H54 (cell line): ENCODE data around the gene HOXD10.

Experiments used
- DNase-seq: peaks from one replicate; pipeline ENCODE4 v3.0.0; 2011; ENCODE audit warnings: low spot score, mixed read lengths; ENCODE audit not compliant: insufficient read length
- FAIRE-seq: peaks from 3 replicates; lab custom pipeline; 2011; peaks lifted over from hg19 to GRCh38; lab: Jason Lieb, UNC
- POLR2A ChIP-seq: IDR thresholded peaks from 2 replicates; pipeline ENCODE4 v1.6.1; 2011; ENCODE audit warnings: low read depth, mild to moderate bottlenecking, low read length

HOXD10 gene

GRCh38 chr2:176087330-176088047, 29.1 kb upstream of the HOXD10 start:
- FAIRE-seq: no peak
- DNase-seq: no peak
- no peak for TF ChIP-seq POLR2A

- DNase-seq: no peak
- no peak for FAIRE-seq
- TF ChIP-seq POLR2A: no peak
Measured at GRCh38 chr2:176088048-176088936, 28.3 kb upstream of the HOXD10 start.

GRCh38 chr2:176088937-176089842, 27.4 kb upstream of the HOXD10 start:
- TF ChIP-seq POLR2A: no peak
- FAIRE-seq: no peak
- DNase-seq: no peak

GRCh38 chr2:176089843-176090395, 26.7 kb upstream of the HOXD10 start:
- TF ChIP-seq POLR2A: no peak
- DNase-seq (no peak), FAIRE-seq (no peak)

DNA sequence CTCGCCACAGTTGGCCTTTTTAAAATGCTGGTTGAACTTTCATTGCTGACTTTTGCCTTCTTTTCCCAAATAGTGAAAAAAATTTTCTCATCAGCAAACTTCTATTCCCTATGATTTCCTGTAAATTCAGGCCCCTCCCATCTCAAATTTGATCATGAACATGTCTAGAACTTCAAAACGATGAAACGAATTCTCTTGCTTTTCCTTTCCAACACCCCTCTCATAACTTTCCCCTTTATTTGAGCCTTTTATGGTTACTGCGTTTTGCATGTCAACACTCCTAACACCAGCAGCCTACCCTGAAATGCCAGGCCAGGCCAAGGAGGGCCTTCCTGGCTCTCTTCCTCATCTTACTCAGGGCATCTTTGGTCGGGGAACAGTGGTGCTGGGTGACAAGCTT, 25.7 kb upstream of the HOXD10 start:
- FAIRE-seq (no peak), DNase-seq (no peak)
- no peak for TF ChIP-seq POLR2A

DNA sequence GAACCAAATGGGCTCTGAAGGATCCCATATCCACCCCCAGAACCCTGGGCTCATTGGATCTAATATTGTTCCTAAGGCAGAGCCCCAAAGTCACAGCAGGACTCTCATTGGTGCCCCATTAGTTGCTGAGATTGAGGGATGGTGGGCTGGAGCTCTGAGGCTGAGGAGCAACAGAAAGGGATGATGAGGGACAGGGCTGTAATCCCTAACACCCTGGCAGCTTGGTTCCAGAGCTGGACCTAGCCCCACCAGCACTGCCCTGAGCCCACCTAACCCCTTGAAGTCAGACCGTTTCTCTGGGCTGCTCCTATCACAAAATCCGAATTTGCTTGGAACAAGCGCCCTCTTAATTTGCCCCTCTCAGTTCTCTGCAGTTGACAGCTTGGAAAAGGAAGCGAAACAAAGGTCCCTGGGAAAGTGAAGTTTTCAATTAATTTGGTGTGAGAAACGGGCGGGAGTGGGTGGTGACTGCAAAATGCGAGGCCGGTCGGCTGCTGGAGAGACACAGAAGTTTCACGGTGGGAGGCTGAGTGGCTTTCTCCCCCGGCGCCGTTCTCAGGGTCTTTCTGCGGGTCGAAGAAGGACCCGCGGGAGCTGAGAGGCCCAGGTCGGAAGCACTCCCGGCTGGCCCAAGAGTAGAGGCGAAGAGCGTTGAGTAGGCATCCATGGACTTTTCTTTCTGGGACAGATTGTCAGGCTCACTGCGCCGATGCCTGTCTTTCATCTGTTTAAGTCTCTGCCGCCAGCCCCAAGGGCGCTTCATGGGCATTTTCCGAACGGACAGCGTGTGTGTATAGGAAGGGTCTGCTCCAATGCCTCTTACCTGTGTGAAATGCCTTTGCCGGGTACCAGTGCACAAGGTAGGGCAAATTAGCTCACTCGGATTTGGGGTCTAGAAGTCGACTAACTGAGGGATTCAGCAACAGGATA, 25.0 kb upstream of the HOXD10 start:
- no peak for DNase-seq
- FAIRE-seq: no peak
- no peak for TF ChIP-seq POLR2A

GRCh38 chr2:176092270-176093144, 24.1 kb upstream of the HOXD10 start, which contains the start of gene HOXD13:
HOXD13 (plus strand) TSS chr2:176092721; CDS start chr2:176092891, 170 bp downstream.
- DNase-seq: no peak
- no peak for FAIRE-seq
- TF ChIP-seq POLR2A: 0 out of 2 replicates have a peak, but pooled peaks have one; percentile 22

- no peak for TF ChIP-seq POLR2A
- DNase-seq (peak; percentile 77), FAIRE-seq (no peak)
Measured at GRCh38 chr2:176093145-176093897, 23.3 kb upstream of the HOXD10 start.

- DNase-seq (no peak), FAIRE-seq (no peak)
- TF ChIP-seq POLR2A: no peak
Measured at GRCh38 chr2:176093898-176094249, 22.7 kb upstream of the HOXD10 start.

GRCh38 chr2:176094349-176094748, 22.2 kb upstream of the HOXD10 start:
- FAIRE-seq: no peak
- DNase-seq: no peak
- TF ChIP-seq POLR2A: no peak

DNA sequence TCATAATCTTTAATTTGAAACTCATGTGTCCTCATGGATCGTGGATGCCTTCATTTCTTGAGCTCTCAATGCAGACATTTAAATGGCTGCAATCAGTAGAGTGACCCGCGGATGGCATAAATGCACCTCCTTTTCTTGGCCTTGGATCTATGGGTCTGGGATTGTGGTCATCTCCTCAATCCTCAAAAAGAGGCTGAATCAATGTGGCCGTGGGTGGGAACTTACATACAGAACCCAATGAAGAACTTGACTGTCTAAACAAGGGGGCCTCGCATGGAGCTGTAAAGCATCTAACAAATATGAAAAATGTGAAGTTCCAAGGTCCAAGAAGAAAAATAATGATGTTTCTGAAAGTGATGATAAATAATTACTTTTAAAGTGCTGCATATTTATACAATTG, 21.2 kb upstream of the HOXD10 start:
- DNase-seq (no peak), FAIRE-seq (no peak)
- no peak for TF ChIP-seq POLR2A
